ENCODE results near the gene CCT5.

- TF ChIP-seq CTCF (IDR thresholded peaks at IDR 0.05) (no peak), POLR2A (IDR thresholded peaks at IDR 0.05) (no peak)
Measured at GRCh38 chr5:10293907-10294662, 44.0 kb downstream of the CCT5 start.

Data from prostate gland (tissue), 2 donors.